ENCODE data around the gene AQP9.
"Not testable (repeated sequence)": the region's sequence is repeated elsewhere in the genome, so short reads cannot be mapped to it uniquely, and the experiment has no call there.

AQP9 gene

GRCh38 chr15:58138106-58138505, at the start of gene AQP9:
Gene AQP9 (plus strand): TSS chr15:58138381. CDS start chr15:58138566, 185 bp downstream.
- no peak for DNase-seq (ENCODE audit: low read depth, low spot score)

- DNase-seq (ENCODE audit: low read depth, low spot score): no peak
These were observed 42.8 kb upstream of the AQP9 start for GRCh38 chr15:58095415-58095814.

GRCh38 chr15:58096529-58097084, 41.6 kb upstream of the AQP9 start:
- no peak for DNase-seq (ENCODE audit: low read depth, low spot score)

- DNase-seq (ENCODE audit: low read depth, low spot score): no peak
These were observed 34.7 kb upstream of the AQP9 start for GRCh38 chr15:58103482-58103881.

- DNase-seq (ENCODE audit: low read depth, low spot score): no peak
These were observed 30.1 kb upstream of the AQP9 start for GRCh38 chr15:58108117-58108516.

- DNase-seq (ENCODE audit: low read depth, low spot score): no peak
These were observed 28.8 kb upstream of the AQP9 start for GRCh38 chr15:58109419-58109818.

- DNase-seq (ENCODE audit: low read depth, low spot score): no peak
These were observed 27.0 kb upstream of the AQP9 start for GRCh38 chr15:58110999-58111717.

GRCh38 chr15:58111718-58112104, 26.5 kb upstream of the AQP9 start:
- no peak for DNase-seq (ENCODE audit: low read depth, low spot score)

- DNase-seq (ENCODE audit: low read depth, low spot score): not testable (repeated sequence)
These were observed 24.8 kb upstream of the AQP9 start for GRCh38 chr15:58113358-58113757.

- DNase-seq (ENCODE audit: low read depth, low spot score): no peak
These were observed 23.8 kb upstream of the AQP9 start for GRCh38 chr15:58114388-58114787.

GRCh38 chr15:58114812-58115211, 23.4 kb upstream of the AQP9 start:
- DNase-seq (ENCODE audit: low read depth, low spot score): no peak

GRCh38 chr15:58115692-58116091, 22.5 kb upstream of the AQP9 start:
- no peak for DNase-seq (ENCODE audit: low read depth, low spot score)

- DNase-seq (ENCODE audit: low read depth, low spot score): no peak
These were observed 20.6 kb upstream of the AQP9 start for GRCh38 chr15:58117619-58118018.

GRCh38 chr15:58118272-58118671, 19.9 kb upstream of the AQP9 start:
- DNase-seq (ENCODE audit: low read depth, low spot score): no peak

- no peak for DNase-seq (ENCODE audit: low read depth, low spot score)
These were observed 19.2 kb upstream of the AQP9 start for GRCh38 chr15:58119016-58119415.

GRCh38 chr15:58124585-58124984, 13.6 kb upstream of the AQP9 start:
- no peak for DNase-seq (ENCODE audit: low read depth, low spot score)

- no peak for DNase-seq (ENCODE audit: low read depth, low spot score)
These were observed 12.8 kb upstream of the AQP9 start for GRCh38 chr15:58125333-58125732.

- DNase-seq (ENCODE audit: low read depth, low spot score): no peak
These were observed 3.3 kb upstream of the AQP9 start for GRCh38 chr15:58134886-58135285.

GRCh38 chr15:58135511-58136174, 2.5 kb upstream of the AQP9 start:
- DNase-seq (ENCODE audit: low read depth, low spot score): no peak

- no peak for DNase-seq (ENCODE audit: low read depth, low spot score)
These were observed 1.4 kb upstream of the AQP9 start for GRCh38 chr15:58136731-58137130.

GRCh38 chr15:58137686-58138085, 495 bp upstream of the AQP9 start:
- DNase-seq (ENCODE audit: low read depth, low spot score): no peak

- no peak for DNase-seq (ENCODE audit: low read depth, low spot score)
These were observed 1.3 kb downstream of the AQP9 start for GRCh38 chr15:58139276-58139988.
